PFSK-1 (cell line): ENCODE data around the gene PPP2R2C.

Source experiments
- POLR2AphosphoS5 ChIP-seq: IDR thresholded peaks from 2 replicates; pipeline ENCODE4 v1.6.1; 2012; ENCODE audit warnings: low read depth, mild to moderate bottlenecking, control low read depth, low read length, moderate library complexity
- SIN3A ChIP-seq: IDR thresholded peaks from 2 replicates; pipeline ENCODE4 v1.6.1; 2012; ENCODE audit warnings: mild to moderate bottlenecking, low read length, moderate library complexity, borderline replicate concordance; ENCODE audit not compliant: insufficient read depth

DNA sequence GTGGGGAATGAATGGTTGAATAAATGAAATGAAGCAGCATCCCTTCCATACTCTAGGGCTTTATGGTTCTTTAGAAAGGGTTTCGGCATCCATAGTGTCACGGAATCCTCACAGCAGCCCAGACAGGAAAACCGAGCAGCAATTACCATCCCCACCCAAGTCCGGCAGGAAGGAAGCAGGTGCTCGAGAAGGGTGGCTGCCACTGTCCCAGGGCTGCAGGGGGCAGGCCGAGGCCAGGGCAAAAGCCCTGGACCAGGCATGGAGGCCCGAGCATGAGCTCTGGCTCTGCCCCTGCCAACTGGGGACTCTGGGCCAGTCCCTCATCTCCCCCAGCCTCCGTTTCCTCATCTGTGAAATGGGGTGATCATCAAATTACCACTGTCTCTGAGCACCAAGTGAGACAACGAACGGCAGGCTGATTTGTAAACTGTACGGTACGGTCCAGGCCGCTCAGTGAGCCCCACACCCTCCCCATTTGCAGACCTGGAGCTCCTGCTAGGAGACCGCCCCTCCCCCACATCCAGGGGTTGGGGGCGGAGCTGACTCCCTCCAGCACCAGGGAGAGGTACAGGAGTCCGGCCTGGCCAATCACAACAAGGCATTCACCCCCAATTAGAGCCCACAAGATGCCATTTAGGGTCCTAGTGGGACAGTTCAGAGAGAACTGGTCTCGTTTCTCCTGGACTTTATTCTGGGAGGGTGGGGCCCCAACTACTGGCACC, 102.3 kb downstream of the PPP2R2C start:
- TF ChIP-seq POLR2AphosphoS5 (no peak), SIN3A (no peak)
